Measurements from ENCODE around the gene ZCCHC13.
"Not testable (repeated sequence)": the region's sequence is repeated elsewhere in the genome, so short reads cannot be mapped to it uniquely, and the experiment has no call there.

The ZCCHC13 gene

DNA sequence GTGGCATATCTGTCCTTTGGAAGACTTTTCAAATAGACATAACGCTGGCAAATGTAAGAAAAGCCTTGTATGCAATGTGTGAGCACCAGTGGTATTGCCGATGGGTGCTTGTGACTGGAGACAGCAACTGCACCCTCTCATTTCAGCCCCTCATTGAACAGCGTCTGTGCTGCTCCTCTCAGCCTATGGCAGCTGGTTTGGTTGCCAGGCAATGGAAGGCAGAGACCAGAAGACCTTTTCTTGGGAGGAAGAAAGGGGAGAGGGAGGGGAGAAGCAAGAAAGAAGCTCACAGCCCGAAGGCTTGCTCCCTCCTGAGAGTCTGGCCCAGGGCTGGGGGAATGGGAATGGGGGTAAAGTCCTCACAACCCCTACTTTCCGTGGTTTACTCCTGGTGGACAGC lies 20.2 kb downstream of the ZCCHC13 start:
- no peak for DNase-seq

DNA sequence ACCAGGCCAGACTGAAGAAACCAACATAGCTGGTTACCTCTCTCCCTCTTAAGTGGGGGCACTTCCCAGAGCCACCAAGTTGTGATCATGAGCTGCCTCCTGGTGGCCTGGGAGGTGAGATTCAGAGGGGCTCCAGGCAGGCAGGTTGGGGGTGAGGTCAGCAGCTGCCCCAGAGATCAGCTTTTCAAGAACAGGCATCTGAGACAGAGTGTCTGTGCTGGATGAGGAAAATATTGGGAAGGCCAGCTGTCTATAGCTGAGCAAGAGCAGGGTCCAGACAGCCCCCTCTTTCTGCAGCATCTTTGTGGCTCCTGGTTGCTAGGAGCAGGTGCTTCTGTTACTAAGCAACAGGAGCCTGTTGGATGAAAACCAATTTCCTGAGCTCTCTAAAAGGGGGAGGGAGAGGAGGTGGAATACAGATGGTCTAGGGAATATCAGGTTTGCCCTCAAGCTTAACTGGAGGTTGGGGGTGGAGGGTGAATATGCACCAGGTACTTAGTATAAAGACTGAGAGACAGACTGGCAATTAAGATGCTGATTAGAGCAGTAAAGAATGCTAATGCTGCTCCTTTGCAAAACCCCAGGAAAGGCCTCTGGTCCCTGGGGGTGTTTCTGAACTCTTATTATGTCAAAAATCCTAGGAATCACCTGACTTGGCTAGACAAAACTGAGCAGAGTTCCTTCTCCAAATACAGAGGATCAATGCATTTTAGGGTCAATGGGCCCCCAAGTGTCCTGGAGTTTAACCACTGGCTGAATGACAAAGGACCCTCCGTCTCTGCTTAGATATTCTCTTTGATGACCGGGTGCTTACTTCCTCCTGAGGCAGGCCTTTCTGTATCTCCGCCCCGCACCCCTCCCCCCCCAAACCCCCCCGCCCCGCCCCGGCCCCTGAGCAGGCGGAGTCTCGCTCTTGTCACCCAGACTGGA lies 21.4 kb downstream of the ZCCHC13 start:
- no peak for DNase-seq

DNA sequence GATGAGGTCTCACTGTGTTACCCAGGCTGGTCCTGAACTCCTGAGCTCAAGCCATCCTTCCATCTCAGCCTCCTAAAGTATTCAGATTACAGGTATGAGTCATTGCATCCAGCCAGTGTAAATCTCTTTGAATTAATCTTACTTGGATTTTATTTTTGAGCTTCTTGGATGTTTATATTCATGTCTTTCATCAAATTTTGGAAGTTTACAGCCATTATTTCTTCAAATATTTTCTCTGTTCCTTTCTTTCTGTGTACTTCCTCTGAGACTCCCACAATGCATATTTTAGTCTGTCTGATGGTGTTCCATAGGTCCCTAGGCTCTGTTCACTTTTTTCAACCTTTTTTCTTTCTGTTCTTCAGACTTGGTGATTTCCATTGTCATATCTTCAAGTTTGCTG lies 34.9 kb downstream of the ZCCHC13 start:
- no peak for DNase-seq

DNA sequence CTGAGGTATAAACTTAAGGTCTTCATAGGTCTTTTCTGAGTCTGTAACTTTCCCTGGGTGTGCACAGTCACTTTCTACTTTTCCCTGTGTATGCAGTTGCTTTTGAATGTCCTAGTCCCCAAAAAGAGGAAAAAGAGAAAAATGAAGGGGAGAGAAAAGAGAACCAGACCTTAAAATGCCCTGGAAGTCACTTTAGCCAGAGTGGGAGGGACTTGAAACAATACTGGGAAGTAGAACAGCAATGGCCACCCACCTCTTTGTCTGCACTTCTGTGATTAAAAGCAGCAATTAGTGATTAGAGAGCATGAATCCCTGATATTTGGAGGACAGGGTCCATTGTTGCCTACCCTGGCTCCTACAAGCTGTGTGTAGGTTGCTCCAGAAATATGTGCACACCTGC lies 36.1 kb downstream of the ZCCHC13 start:
- DNase-seq: no peak

DNA sequence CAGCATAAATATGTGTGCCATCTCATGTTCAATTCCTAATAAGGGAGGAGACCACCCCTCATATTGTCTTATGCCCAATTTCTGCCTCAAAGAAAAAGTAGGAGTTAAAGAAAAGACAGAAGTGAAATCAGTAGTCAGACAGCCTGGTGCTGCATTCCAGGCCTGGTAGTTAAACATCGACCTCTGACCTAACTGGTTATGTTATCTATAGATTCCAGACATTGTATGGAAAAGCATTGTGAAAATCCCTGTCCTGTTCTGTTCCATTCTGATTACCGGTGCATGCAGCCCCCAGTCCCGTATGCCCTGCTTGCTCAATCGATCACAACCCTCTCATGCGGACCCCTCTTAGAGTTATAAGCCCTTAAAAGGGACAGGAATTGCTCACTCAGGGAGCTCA lies 38.2 kb downstream of the ZCCHC13 start:
- not testable (repeated sequence) for DNase-seq

DNA sequence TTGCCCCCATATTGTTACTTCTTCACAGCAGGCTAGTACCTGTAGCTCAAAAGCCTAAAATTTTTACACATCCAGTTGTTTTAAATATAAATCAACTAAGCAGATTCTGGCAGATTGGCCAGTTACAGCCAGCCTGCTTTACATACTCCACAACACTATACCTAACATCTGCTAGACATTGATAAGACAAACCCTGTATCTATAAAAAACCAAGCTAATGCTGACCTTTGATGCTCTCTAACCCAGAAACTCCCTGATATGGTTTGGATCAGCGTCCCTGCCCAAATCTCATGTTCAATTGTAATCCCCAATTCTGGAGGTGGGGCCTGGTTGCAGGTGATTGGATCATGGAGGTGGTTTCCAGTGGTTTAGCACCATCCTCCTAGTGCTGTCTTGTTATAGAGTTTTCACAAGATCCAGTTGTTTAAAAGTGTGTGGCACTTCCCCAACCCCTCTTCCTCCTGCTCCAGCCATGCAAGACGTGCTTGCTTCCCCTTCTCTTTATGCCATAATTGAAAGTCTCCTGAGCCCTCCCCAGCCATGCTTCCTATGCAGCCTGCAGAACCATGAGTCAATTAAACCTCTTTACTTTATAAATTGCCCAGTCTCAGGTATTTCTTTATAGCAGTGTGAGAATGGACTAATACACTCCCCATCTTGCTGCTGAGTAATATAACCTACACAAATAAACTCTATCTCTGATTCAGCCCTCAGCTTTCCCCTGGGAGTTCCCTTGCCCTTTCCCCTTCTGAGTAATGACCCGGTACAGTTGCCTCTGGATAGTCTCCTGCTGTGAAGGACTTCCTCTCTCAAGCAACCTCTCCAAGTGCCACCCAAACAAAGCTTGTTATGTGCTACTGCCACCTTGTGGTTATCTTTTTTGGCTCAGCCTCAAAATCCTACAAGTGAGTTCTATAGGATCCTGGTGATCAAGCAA lies 39.6 kb downstream of the ZCCHC13 start:
- peak; percentile 55 for DNase-seq

DNA sequence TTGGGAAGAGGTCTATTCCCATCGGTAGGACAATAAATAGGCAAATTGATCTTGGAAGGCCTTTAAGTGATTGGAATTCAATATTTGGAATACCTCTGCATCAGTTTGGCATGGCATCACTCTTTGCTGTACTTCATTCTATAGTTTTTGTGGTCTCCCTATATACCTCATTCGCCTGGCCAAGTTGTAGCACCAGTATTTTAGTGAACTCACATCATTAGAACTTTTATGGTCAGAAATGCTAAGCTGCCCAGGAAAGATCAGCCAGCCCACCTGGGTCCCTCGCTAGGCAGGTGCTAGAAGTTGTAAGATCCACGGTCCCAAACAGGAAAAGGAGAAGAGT lies 40.3 kb downstream of the ZCCHC13 start:
- DNase-seq: no peak

DNA sequence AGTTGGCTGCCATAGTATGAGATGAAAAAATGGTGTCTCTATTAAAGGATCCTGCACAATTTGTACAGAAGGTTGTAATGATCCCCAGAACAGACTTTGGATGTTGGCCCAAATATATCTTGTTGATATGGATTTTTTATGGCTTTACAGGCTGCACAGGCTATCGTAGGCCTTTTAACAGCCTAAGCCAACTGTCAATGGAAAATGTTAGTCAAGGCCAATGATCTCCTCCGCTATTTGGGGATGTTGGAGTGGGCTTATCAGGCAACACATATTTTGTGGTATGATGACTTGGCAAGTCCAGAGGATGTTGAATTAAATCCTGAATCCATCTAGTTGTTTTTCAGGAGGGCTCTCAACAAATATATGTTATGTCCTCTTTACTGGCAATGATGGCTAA lies 42.1 kb downstream of the ZCCHC13 start:
- DNase-seq: no peak

DNA sequence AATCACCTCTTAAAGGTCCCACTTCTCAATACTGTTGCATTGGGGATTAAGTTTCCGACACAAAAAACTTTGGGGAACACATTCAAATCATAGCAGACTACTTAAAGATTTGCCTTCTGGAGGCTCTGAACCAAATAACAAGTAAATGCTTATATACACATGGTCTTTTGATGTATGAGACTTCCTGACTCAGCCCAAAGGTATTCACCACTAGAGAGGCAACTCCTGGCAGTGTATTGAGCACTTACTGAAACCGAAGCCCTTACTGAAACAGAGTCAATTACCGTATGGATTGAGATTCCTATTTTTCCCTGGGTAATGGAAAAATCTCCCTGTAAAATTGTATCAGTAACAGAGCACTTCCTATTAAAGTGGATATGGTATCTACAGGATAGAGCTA lies 45.4 kb downstream of the ZCCHC13 start:
- no peak for DNase-seq

DNA sequence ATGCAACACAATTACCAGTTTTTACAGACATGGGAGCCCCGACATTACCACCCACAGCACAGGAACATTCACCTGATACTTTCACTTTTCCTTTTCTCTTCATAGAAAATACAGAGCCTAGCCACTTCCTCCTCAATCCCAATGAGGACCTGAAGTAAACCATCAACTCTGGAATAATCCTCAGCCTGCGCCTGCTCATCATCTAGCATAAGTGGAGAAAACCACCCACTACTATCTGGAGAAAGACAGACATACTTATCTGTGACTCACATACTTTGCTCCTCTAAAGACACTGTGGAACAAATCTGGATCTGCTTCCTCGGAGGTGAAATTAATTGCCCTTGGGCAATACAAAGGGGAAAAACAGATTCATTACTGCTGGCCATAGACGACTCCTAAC lies 47.8 kb downstream of the ZCCHC13 start:
- DNase-seq: no peak

DNA sequence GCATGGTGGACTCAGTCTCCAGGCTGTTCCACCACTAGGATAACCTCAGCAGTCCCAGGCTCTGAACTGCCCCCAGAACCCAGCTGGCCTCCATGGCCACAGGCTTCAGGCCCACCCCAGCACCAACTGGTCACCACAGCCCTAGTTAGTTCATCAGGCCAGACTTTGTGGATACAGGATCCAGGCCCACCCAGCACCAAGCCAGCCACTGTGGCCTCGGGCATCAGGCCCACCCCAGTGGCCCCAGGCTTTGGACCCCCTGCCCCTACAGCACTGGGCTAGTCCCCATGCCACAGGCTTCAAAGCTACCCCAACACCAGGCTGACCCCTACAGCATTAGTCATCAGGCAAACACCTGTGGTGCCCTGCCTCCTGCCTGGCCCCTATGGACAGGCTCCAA lies 50.0 kb downstream of the ZCCHC13 start:
- no peak for DNase-seq
